Small intestine (tissue), 7 donors: ENCODE data around the gene RAD51B. TPM values are rescaled to one million over a fixed set of nuclear protein-coding genes. Genes with fewer than 3 reads are reported as not detected.
"Not testable (repeated sequence)": the region's sequence is repeated elsewhere in the genome, so short reads cannot be mapped to it uniquely, and the experiment has no call there.

Experiments
- DNase-seq, 2 donors: peaks; one replicate each; pipeline versions ENCODE4 v3.0.0 to v3.0.0-alpha.2; 2013
- FAIRE-seq: peaks from 2 replicates; lab custom pipeline; 2012; peaks lifted over from hg19 to GRCh38; lab: Jason Lieb, UNC
- H3K27ac ChIP-seq, 3 donors: one replicate each; pipeline ENCODE4 v1.5.1; 2013; ENCODE audit warnings: low read length in 2 of 3, mild to moderate bottlenecking in 2 of 3, control low read depth in 1 of 3, inconsistent platforms in 1 of 3, low read depth in 1 of 3, moderate library complexity in 1 of 3
- H3K27me3 ChIP-seq, 3 donors: one replicate each; pipeline ENCODE4 v1.6.1; 2013; ENCODE audit warnings: low read length in 3 of 3, inconsistent platforms in 1 of 3; ENCODE audit not compliant: control insufficient read depth in 3 of 3, insufficient read depth in 3 of 3
- H3K36me3 ChIP-seq, 3 donors: one replicate each; pipeline ENCODE4 v1.6.1; 2013; ENCODE audit warnings: low read length in 3 of 3, inconsistent platforms in 1 of 3, low read depth in 1 of 3, mild to moderate bottlenecking in 1 of 3, moderate library complexity in 1 of 3; ENCODE audit not compliant: control insufficient read depth in 3 of 3, insufficient read depth in 2 of 3
- H3K4me1 ChIP-seq, 3 donors: one replicate each; pipeline ENCODE4 v1.6.1; 2013; ENCODE audit warnings: low read length in 2 of 3, inconsistent platforms in 1 of 3, low read depth in 1 of 3, mild to moderate bottlenecking in 1 of 3, moderate library complexity in 1 of 3; ENCODE audit not compliant: control insufficient read depth in 3 of 3, insufficient read depth in 2 of 3
- H3K4me3 ChIP-seq, 3 donors: one replicate each; pipeline ENCODE4 v1.5.1; 2013; ENCODE audit warnings: low read length in 3 of 3, control low read depth in 1 of 3, inconsistent platforms in 1 of 3, low read depth in 1 of 3, mild to moderate bottlenecking in 1 of 3, moderate library complexity in 1 of 3
- H3K9me3 ChIP-seq, 2 donors: one replicate each; pipeline ENCODE4 v1.6.1; 2013; ENCODE audit warnings: low read depth in 1 of 2, low read length in 1 of 2; ENCODE audit not compliant: control insufficient read depth in 2 of 2, insufficient read depth in 1 of 2
- WGBS, 3 donors: extraction: QIAGEN DNeasy Blood & Tissue Kit; methylation state at CpG; one replicate each; pipeline ENCODE4 v1.1.7; 2013; 5-methylcytosine and 5-hydroxymethylcytosine counted together
- polyA plus RNA-seq, 4 donors: library from polyadenylated mRNA; stranded (reverse) in 3 of 4; unstranded in 1 of 4; fragments of 200-250 nt in 3 of 4; fragments of 120-200 nt in 1 of 4; gene quantifications; one replicate each; pipeline versions ENCODE4 v1.2.1 to v1.2.3, GENCODE V29; 2013
- donor health status: healthy with polysubstance abuse.
- donor health status: control.
- donor health status: control.
- donor health status: Bipolar disorder and iron deficiency.
- donor health status: healthy.

RAD51B gene
- polyA plus RNA-seq, 4 donors, result 1.1 to 9.0 (median 4.1) TPM

- H3K27ac ChIP-seq, result peak overlapping the region in 2 of 3 donors; percentile 17 to 52
- FAIRE-seq (no peak), DNase-seq (peak in 1 of 2 donors; percentile 22)
- 15 to 50% (median 34%) methylated on average over 1 of the region's 1 CpG for WGBS, 3 donors
- H3K27me3 ChIP-seq, result no peaks in the 10 kb centered on the region
- H3K36me3 ChIP-seq, result no peaks in the 10 kb centered on the region
- no peaks in the 10 kb centered on the region for H3K9me3 ChIP-seq
- H3K4me3 ChIP-seq, result no peak overlapping the region
- H3K4me1 ChIP-seq, result peaks cover 0 to 5% (median 0%) of the 10 kb centered on the region in 3 donors
These were observed 158.0 kb downstream of the RAD51B start for GRCh38 chr14:67977434-67978034.

- no peak overlapping the region for H3K27ac ChIP-seq
- peaks cover 0 to 5% (median 0%) of the 10 kb centered on the region in 3 donors for H3K4me1 ChIP-seq
- no peaks in the 10 kb centered on the region for H3K27me3 ChIP-seq
- H3K36me3 ChIP-seq, result no peaks in the 10 kb centered on the region
- no peak for FAIRE-seq
- H3K4me3 ChIP-seq, result no peak overlapping the region
- DNase-seq, result no peak
- no peaks in the 10 kb centered on the region for H3K9me3 ChIP-seq
These were observed 159.2 kb downstream of the RAD51B start for GRCh38 chr14:67978749-67979148.

GRCh38 chr14:67982711-67983608, 163.4 kb downstream of the RAD51B start:
- FAIRE-seq (no peak), DNase-seq (no peak)
- no peak overlapping the region for H3K4me3 ChIP-seq
- 89 to 91% (median 89%) methylated on average over 3 of the region's 3 CpGs for WGBS, 3 donors
- no peak overlapping the region for H3K27ac ChIP-seq
- H3K9me3 ChIP-seq, result no peaks in the 10 kb centered on the region
- H3K36me3 ChIP-seq, result no peaks in the 10 kb centered on the region
- H3K4me1 ChIP-seq, result no peaks in the 10 kb centered on the region
- no peaks in the 10 kb centered on the region for H3K27me3 ChIP-seq

GRCh38 chr14:67984274-67984673, 164.7 kb downstream of the RAD51B start:
- Histone ChIP-seq H3K27ac (no peak overlapping the region), H3K4me1 (no peaks in the 10 kb centered on the region), H3K27me3 (no peaks in the 10 kb centered on the region), H3K4me3 (no peak overlapping the region), H3K9me3 (no peaks in the 10 kb centered on the region), H3K36me3 (no peaks in the 10 kb centered on the region)
- no peak for FAIRE-seq
- no peak for DNase-seq

- peak overlapping the region in 1 of 3 donors; percentile 31 for H3K27ac ChIP-seq
- H3K27me3 ChIP-seq, result no peaks in the 10 kb centered on the region
- WGBS, 3 donors, result 78 to 94% (median 82%) methylated on average over 6 of the region's 6 CpGs
- no peaks in the 10 kb centered on the region for H3K36me3 ChIP-seq
- no peaks in the 10 kb centered on the region for H3K4me1 ChIP-seq
- H3K4me3 ChIP-seq, result no peak overlapping the region
- DNase-seq, result no peak
- FAIRE-seq, result no peak
- H3K9me3 ChIP-seq, result no peaks in the 10 kb centered on the region
These were observed 166.7 kb downstream of the RAD51B start for GRCh38 chr14:67986131-67986841.

GRCh38 chr14:67987606-67988005, 168.0 kb downstream of the RAD51B start:
- 51 to 88% (median 69%) methylated on average over 5 of the region's 5 CpGs for WGBS, 3 donors
- Histone ChIP-seq H3K27ac (peak overlapping the region in 1 of 3 donors; percentile 13), H3K27me3 (no peaks in the 10 kb centered on the region), H3K9me3 (no peaks in the 10 kb centered on the region), H3K4me1 (no peaks in the 10 kb centered on the region), H3K36me3 (no peaks in the 10 kb centered on the region), H3K4me3 (no peak overlapping the region)
- no peak for DNase-seq
- no peak for FAIRE-seq

GRCh38 chr14:67988210-67988609, 168.6 kb downstream of the RAD51B start:
- H3K27ac ChIP-seq, result peak overlapping the region in 2 of 3 donors; percentile 13 to 50
- not testable (repeated sequence) for H3K27me3 ChIP-seq, FAIRE-seq, H3K36me3 ChIP-seq, DNase-seq, H3K4me3 ChIP-seq, H3K9me3 ChIP-seq, H3K4me1 ChIP-seq
- WGBS, 3 donors, result 92 to 97% (median 96%) methylated on average over 7 of the region's 7 CpGs

- Histone ChIP-seq H3K4me1 (no peaks in the 10 kb centered on the region), H3K27ac (no peak overlapping the region), H3K27me3 (no peaks in the 10 kb centered on the region), H3K4me3 (no peak overlapping the region), H3K9me3 (no peaks in the 10 kb centered on the region), H3K36me3 (no peaks in the 10 kb centered on the region)
- no peak for DNase-seq
- WGBS, 3 donors, result 64 to 73% (median 65%) methylated on average over 3 of the region's 3 CpGs
- FAIRE-seq, result no peak
These were observed 171.0 kb downstream of the RAD51B start for GRCh38 chr14:67990576-67990975.
